ENCODE results near the gene FCRL1.

Gene FCRL1

GRCh38 chr1:157798211-157798610, 21.7 kb downstream of the FCRL1 start:
- DNase-seq, result no peak

GRCh38 chr1:157785248-157785647, 34.7 kb downstream of the FCRL1 start:
- no peak for DNase-seq

GRCh38 chr1:157784801-157785200, 35.1 kb downstream of the FCRL1 start:
- DNase-seq, result no peak

- DNase-seq, result no peak
Observed at GRCh38 chr1:157782931-157783330, 37.0 kb downstream of the FCRL1 start.

- no peak for DNase-seq
Observed at GRCh38 chr1:157781048-157781447, 38.9 kb downstream of the FCRL1 start.

GRCh38 chr1:157776971-157777391, 42.9 kb downstream of the FCRL1 start, which contains the start of gene FCRL2:
Gene FCRL2 (minus strand): TSS chr1:157777132. CDS start chr1:157777073, 59 bp downstream.
- no peak for DNase-seq

- DNase-seq, result no peak
Observed at GRCh38 chr1:157775101-157775870, 44.6 kb downstream of the FCRL1 start.

GRCh38 chr1:157774412-157774811, 45.5 kb downstream of the FCRL1 start:
- DNase-seq, result no peak

- no peak for DNase-seq
Observed at GRCh38 chr1:157773493-157774350, 46.2 kb downstream of the FCRL1 start.

- no peak for DNase-seq
Observed at GRCh38 chr1:157771661-157772425, 48.1 kb downstream of the FCRL1 start.

GRCh38 chr1:157770442-157771043, 49.4 kb downstream of the FCRL1 start:
- DNase-seq, result no peak

GRCh38 chr1:157766792-157767191, 53.1 kb downstream of the FCRL1 start:
- DNase-seq, result no peak

GRCh38 chr1:157758018-157758417, 61.9 kb downstream of the FCRL1 start:
- no peak for DNase-seq

GRCh38 chr1:157753611-157754010, 66.3 kb downstream of the FCRL1 start:
- DNase-seq, result no peak

- no peak for DNase-seq
Observed at GRCh38 chr1:157751283-157751682, 68.6 kb downstream of the FCRL1 start.

- no peak for DNase-seq
Observed at GRCh38 chr1:157748262-157748817, 71.6 kb downstream of the FCRL1 start.
